ENCODE data around the gene HDAC4.

Gene HDAC4

GRCh38 chr2:239279508-239280295 is 121.1 kb downstream of the HDAC4 start:
- ChIA-PET CTCF (interaction anchor here (0.5 to 0.7 kb wide), 2 partner anchors 24 to 296 kb away, joined by 3 read pairs; no protein-coding TSS in a partner anchor), POLR2A (no interaction called here)
- Histone ChIP-seq H3K27ac (ENCODE audit: extremely low read depth, low read depth, low read length) (no peak overlapping the region), H3K9me3 (ENCODE audit: control insufficient read depth, insufficient read depth, low read depth, low read length) (no peaks in the 10 kb centered on the region), H3K4me3 (ENCODE audit: low read depth, low read length) (no peak overlapping the region), H3K36me3 (ENCODE audit: control insufficient read depth in 2 of 2, insufficient read depth in 1 of 2, low read length in 2 of 2) (no peaks in the 10 kb centered on the region), H3K4me1 (ENCODE audit: control insufficient read depth, insufficient read depth, low read length) (no peaks in the 10 kb centered on the region)
- TF ChIP-seq ZNF610 (tag by site-specific recombination; IDR thresholded peaks at IDR 0.05; ENCODE audit: borderline replicate concordance): no peak

- Histone ChIP-seq H3K9me3 (ENCODE audit: control insufficient read depth, insufficient read depth, low read depth, low read length) (no peaks in the 10 kb centered on the region), H3K4me1 (ENCODE audit: control insufficient read depth, insufficient read depth, low read length) (no peaks in the 10 kb centered on the region), H3K4me3 (ENCODE audit: low read depth, low read length) (no peak overlapping the region), H3K36me3 (ENCODE audit: control insufficient read depth in 2 of 2, insufficient read depth in 1 of 2, low read length in 2 of 2) (no peaks in the 10 kb centered on the region), H3K27ac (ENCODE audit: extremely low read depth, low read depth, low read length) (no peak overlapping the region)
- TF ChIP-seq GFI1B (tag by site-specific recombination; IDR thresholded peaks at IDR 0.05) (no peak), ZNF423 (tag by site-specific recombination; IDR thresholded peaks at IDR 0.05) (no peak), ZNF514 (tag by site-specific recombination; IDR thresholded peaks at IDR 0.05) (no peak), ZNF791 (tag by site-specific recombination; IDR thresholded peaks at IDR 0.05) (no peak), BCL11A (tag by site-specific recombination; IDR thresholded peaks at IDR 0.05; ENCODE audit: low read depth) (no peak), HOXC10 (CRISPR knock-in tag; IDR thresholded peaks at IDR 0.05) (no peak)
- TF ChIP-seq, protein P1, sequence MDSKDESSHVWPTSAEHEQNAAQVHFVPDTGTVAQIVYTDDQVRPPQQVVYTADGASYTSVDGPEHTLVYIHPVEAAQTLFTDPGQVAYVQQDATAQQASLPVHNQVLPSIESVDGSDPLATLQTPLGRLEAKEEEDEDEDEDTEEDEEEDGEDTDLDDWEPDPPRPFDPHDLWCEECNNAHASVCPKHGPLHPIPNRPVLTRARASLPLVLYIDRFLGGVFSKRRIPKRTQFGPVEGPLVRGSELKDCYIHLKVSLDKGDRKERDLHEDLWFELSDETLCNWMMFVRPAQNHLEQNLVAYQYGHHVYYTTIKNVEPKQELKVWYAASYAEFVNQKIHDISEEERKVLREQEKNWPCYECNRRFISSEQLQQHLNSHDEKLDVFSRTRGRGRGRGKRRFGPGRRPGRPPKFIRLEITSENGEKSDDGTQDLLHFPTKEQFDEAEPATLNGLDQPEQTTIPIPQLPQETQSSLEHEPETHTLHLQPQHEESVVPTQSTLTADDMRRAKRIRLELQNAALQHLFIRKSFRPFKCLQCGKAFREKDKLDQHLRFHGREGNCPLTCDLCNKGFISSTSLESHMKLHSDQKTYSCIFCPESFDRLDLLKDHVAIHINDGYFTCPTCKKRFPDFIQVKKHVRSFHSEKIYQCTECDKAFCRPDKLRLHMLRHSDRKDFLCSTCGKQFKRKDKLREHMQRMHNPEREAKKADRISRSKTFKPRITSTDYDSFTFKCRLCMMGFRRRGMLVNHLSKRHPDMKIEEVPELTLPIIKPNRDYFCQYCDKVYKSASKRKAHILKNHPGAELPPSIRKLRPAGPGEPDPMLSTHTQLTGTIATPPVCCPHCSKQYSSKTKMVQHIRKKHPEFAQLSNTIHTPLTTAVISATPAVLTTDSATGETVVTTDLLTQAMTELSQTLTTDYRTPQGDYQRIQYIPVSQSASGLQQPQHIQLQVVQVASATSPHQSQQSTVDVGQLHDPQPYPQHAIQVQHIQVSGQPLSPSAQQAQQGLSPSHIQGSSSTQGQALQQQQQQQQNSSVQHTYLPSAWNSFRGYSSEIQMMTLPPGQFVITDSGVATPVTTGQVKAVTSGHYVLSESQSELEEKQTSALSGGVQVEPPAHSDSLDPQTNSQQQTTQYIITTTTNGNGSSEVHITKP (tag by site-specific recombination; IDR thresholded peaks at IDR 0.05): no peak
- ChIA-PET CTCF (no interaction called here), POLR2A (no interaction called here)
Measured at GRCh38 chr2:239278941-239279365, 121.9 kb downstream of the HDAC4 start.

GRCh38 chr2:239278361-239278760 is 122.5 kb downstream of the HDAC4 start:
- ChIA-PET CTCF (no interaction called here), POLR2A (no interaction called here)
- H3K27ac ChIP-seq (ENCODE audit: extremely low read depth, low read depth, low read length): no peak overlapping the region
- H3K4me1 ChIP-seq (ENCODE audit: control insufficient read depth, insufficient read depth, low read length): no peaks in the 10 kb centered on the region
- no peaks in the 10 kb centered on the region for H3K9me3 ChIP-seq (ENCODE audit: control insufficient read depth, insufficient read depth, low read depth, low read length)
- H3K4me3 ChIP-seq (ENCODE audit: low read depth, low read length): no peak overlapping the region
- H3K36me3 ChIP-seq (ENCODE audit: control insufficient read depth in 2 of 2, insufficient read depth in 1 of 2, low read length in 2 of 2): no peaks in the 10 kb centered on the region
- TF ChIP-seq MEIS1 (CRISPR knock-in tag; IDR thresholded peaks at IDR 0.05; ENCODE audit: borderline replicate concordance) (no peak), ZEB2 (tag by site-specific recombination; IDR thresholded peaks at IDR 0.05) (no peak), ZNF423 (tag by site-specific recombination; IDR thresholded peaks at IDR 0.05) (no peak), ZNF394 (tag by site-specific recombination; IDR thresholded peaks at IDR 0.05; ENCODE audit: borderline replicate concordance) (no peak), ZNF549 (tag by site-specific recombination; IDR thresholded peaks at IDR 0.05) (no peak), ZNF157 (tag by site-specific recombination; IDR thresholded peaks at IDR 0.05) (no peak), ZSCAN30 (tag by site-specific recombination; IDR thresholded peaks at IDR 0.05) (no peak), ZNF529 (tag by site-specific recombination; IDR thresholded peaks at IDR 0.05; ENCODE audit: insufficient replicate concordance) (no peak), ZNF670 (tag by site-specific recombination; IDR thresholded peaks at IDR 0.05; ENCODE audit: low read depth) (no peak), SP3 (tag by site-specific recombination; IDR thresholded peaks at IDR 0.05) (no peak), ZNF548 (tag by site-specific recombination; IDR thresholded peaks at IDR 0.05) (no peak), ZNF785 (tag by site-specific recombination; IDR thresholded peaks at IDR 0.05) (no peak), ZNF768 (tag by site-specific recombination; IDR thresholded peaks at IDR 0.05) (no peak), ZNF664 (tag by site-specific recombination; IDR thresholded peaks at IDR 0.05) (no peak), ZNF660 (tag by site-specific recombination; IDR thresholded peaks at IDR 0.05) (no peak)
- TF ChIP-seq, protein P2, sequence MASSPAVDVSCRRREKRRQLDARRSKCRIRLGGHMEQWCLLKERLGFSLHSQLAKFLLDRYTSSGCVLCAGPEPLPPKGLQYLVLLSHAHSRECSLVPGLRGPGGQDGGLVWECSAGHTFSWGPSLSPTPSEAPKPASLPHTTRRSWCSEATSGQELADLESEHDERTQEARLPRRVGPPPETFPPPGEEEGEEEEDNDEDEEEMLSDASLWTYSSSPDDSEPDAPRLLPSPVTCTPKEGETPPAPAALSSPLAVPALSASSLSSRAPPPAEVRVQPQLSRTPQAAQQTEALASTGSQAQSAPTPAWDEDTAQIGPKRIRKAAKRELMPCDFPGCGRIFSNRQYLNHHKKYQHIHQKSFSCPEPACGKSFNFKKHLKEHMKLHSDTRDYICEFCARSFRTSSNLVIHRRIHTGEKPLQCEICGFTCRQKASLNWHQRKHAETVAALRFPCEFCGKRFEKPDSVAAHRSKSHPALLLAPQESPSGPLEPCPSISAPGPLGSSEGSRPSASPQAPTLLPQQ (tag by site-specific recombination; IDR thresholded peaks at IDR 0.05): no peak
- TF ChIP-seq, protein P3, sequence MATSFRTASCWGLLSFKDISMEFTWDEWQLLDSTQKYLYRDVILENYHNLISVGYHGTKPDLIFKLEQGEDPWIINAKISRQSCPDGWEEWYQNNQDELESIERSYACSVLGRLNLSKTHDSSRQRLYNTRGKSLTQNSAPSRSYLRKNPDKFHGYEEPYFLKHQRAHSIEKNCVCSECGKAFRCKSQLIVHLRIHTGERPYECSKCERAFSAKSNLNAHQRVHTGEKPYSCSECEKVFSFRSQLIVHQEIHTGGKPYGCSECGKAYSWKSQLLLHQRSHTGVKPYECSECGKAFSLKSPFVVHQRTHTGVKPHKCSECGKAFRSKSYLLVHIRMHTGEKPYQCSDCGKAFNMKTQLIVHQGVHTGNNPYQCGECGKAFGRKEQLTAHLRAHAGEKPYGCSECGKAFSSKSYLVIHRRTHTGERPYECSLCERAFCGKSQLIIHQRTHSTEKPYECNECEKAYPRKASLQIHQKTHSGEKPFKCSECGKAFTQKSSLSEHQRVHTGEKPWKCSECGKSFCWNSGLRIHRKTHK (tag by site-specific recombination; IDR thresholded peaks at IDR 0.05): no peak
- TF ChIP-seq, protein P4, sequence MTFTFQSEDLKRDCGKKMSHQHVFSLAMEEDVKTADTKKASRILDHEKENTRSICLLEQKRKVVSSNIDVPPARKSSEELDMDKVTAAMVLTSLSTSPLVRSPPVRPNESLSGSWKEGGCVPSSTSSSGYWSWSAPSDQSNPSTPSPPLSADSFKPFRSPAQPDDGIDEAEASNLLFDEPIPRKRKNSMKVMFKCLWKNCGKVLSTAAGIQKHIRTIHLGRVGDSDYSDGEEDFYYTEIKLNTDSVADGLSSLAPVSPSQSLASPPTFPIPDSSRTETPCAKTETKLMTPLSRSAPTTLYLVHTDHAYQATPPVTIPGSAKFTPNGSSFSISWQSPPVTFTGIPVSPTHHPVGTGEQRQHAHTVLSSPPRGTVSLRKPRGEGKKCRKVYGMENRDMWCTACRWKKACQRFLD (tag by site-specific recombination; IDR thresholded peaks at IDR 0.05): no peak
